ENCODE results near the gene SNRNP48.

SNRNP48 gene

GRCh38 chr6:7550433-7550801, 39.6 kb upstream of the SNRNP48 start:
- TF ChIP-seq, protein P1, sequence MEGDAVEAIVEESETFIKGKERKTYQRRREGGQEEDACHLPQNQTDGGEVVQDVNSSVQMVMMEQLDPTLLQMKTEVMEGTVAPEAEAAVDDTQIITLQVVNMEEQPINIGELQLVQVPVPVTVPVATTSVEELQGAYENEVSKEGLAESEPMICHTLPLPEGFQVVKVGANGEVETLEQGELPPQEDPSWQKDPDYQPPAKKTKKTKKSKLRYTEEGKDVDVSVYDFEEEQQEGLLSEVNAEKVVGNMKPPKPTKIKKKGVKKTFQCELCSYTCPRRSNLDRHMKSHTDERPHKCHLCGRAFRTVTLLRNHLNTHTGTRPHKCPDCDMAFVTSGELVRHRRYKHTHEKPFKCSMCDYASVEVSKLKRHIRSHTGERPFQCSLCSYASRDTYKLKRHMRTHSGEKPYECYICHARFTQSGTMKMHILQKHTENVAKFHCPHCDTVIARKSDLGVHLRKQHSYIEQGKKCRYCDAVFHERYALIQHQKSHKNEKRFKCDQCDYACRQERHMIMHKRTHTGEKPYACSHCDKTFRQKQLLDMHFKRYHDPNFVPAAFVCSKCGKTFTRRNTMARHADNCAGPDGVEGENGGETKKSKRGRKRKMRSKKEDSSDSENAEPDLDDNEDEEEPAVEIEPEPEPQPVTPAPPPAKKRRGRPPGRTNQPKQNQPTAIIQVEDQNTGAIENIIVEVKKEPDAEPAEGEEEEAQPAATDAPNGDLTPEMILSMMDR (IDR thresholded peaks at IDR 0.05; ENCODE audit: extremely low read depth, missing control alignments), result no peak
- DNase-seq (ENCODE audit: low spot score), result no peak

- no peak for DNase-seq (ENCODE audit: low spot score)
- TF ChIP-seq, protein P1 (IDR thresholded peaks at IDR 0.05; ENCODE audit: extremely low read depth, missing control alignments), result no peak
Observed at GRCh38 chr6:7554533-7555275, 35.3 kb upstream of the SNRNP48 start.

DNA sequence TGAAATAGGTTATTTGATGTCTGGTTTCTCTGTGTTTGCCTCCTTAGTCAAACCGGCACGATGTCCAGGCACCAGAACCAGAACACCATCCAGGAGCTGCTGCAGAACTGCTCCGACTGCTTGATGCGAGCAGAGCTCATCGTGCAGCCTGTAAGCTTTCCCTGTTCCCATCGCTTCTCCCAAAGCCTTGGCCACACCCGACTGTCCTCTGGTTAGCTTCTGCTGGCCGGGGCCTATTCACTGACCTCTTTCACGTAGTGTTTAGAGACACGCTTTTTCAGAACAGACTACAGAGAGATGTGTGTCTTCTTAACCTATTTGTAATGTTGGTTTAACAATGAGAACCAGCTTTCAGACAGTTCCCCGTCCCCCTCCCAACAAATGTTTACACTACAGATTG, 34.3 kb upstream of the SNRNP48 start:
- TF ChIP-seq, protein P1 (IDR thresholded peaks at IDR 0.05; ENCODE audit: extremely low read depth, missing control alignments), result no peak
- DNase-seq (ENCODE audit: low spot score), result no peak

- no peak for DNase-seq (ENCODE audit: low spot score)
Observed at GRCh38 chr6:7556394-7557106, 33.4 kb upstream of the SNRNP48 start.

GRCh38 chr6:7557652-7558051, 32.3 kb upstream of the SNRNP48 start:
- TF ChIP-seq, protein P1 (IDR thresholded peaks at IDR 0.05; ENCODE audit: extremely low read depth, missing control alignments), result no peak
- DNase-seq (ENCODE audit: low spot score), result no peak

More at GRCh38 chr6:7556394-7557106, 33.4 kb upstream of the SNRNP48 start:
- TF ChIP-seq, protein P1 (IDR thresholded peaks at IDR 0.05; ENCODE audit: extremely low read depth, missing control alignments), result no peak

GRCh38 chr6:7558781-7559180, 31.2 kb upstream of the SNRNP48 start:
- DNase-seq (ENCODE audit: low spot score), result no peak
- TF ChIP-seq, protein P1 (IDR thresholded peaks at IDR 0.05; ENCODE audit: extremely low read depth, missing control alignments), result no peak

DNA sequence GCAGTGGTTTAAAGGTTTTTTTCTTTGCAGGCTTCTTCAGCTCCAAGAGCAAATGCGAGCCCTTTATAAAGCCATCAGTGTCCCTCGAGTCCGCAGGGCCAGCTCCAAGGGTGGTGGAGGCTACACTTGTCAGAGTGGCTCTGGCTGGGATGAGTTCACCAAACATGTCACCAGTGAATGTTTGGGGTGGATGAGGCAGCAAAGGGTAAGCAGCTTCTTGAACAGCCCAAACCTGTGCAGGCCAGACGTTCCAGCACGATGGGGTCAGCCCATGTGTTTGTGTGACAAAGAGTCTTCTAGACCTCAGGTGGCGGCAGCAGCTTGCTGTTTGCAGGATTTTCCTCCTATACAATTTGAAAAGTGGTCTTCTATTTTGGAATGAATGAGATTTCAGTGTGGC, 30.8 kb upstream of the SNRNP48 start:
- TF ChIP-seq, protein P1 (IDR thresholded peaks at IDR 0.05; ENCODE audit: extremely low read depth, missing control alignments), result no peak
- DNase-seq (ENCODE audit: low spot score), result no peak
